ENCODE data around the gene USP17L22. TPM values are rescaled to one million over a fixed set of nuclear protein-coding genes. Genes with fewer than 3 reads are reported as not detected.
"Not testable (repeated sequence)": the region's sequence is repeated elsewhere in the genome, so short reads cannot be mapped to it uniquely, and the experiment has no call there.

The USP17L22 gene, protein sequence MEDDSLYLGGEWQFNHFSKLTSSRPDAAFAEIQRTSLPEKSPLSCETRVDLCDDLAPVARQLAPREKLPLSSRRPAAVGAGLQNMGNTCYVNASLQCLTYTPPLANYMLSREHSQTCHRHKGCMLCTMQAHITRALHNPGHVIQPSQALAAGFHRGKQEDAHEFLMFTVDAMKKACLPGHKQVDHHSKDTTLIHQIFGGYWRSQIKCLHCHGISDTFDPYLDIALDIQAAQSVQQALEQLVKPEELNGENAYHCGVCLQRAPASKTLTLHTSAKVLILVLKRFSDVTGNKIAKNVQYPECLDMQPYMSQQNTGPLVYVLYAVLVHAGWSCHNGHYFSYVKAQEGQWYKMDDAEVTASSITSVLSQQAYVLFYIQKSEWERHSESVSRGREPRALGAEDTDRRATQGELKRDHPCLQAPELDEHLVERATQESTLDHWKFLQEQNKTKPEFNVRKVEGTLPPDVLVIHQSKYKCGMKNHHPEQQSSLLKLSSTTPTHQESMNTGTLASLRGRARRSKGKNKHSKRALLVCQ
- total RNA-seq: not detected
- long read RNA-seq: 0 reads

DNA sequence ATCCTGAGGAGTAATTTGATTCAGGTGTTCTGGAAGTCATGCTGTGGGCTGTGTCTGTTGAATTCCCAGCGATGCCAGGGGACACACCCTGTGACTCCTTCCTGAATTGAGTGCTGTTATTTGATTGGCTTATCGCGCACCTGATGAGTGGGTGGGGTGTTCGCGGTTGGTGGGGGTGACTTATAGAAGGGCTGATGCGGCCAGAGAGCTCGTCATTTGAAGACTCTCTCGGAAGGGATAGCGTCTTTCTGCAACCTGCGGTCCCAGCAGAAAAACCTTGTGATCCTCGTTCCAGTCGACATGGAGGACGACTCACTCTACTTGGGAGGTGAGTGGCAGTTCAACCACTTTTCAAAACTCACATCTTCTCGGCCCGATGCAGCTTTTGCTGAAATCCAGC lies at the start of gene USP17L22:
USP17L22 (plus strand) TSS at position 301 of the 400 bp plus-strand sequence; CDS start at position 301, 0 bp downstream.
- H3K4me1 ChIP-seq; ATAC-seq; H3K27ac ChIP-seq; H3K27me3 ChIP-seq; intact Hi-C loops (cut with DNase I); H3K9me3 ChIP-seq; DNase-seq; H3K4me3 ChIP-seq; H3K36me3 ChIP-seq: not testable (repeated sequence)
- no CpG with 5 or more reads among the region's 15 CpGs for WGBS (ENCODE audit: insufficient coverage, low coverage, low lambda C conversion rate, missing lambda C conversion rate)

DNA sequence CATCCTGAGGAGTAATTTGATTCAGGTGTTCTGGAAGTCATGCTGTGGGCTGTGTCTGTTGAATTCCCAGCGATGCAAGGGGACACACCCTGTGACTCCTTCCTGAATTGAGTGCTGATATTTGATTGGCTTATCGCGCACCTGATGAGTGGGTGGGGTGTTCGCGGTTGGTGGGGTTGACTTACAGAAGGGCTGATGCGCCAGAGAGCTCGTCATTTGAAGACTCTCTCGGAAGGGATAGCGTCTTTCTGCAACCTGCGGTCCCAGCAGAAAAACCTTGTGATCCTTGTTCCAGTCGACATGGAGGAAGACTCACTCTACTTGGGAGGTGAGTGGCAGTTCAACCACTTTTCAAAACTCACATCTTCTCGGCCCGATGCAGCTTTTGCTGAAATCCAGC lies 47.6 kb upstream of the USP17L22 start, which contains the start of gene USP17L12:
USP17L12 (plus strand) TSS at position 301 of the 400 bp plus-strand sequence; CDS start at position 301, 0 bp downstream.
- H3K9me3 ChIP-seq; ATAC-seq; intact Hi-C loops (cut with DNase I); H3K27ac ChIP-seq; DNase-seq; H3K27me3 ChIP-seq; H3K36me3 ChIP-seq; H3K4me3 ChIP-seq; H3K4me1 ChIP-seq: not testable (repeated sequence)
- WGBS (ENCODE audit: insufficient coverage, low coverage, low lambda C conversion rate, missing lambda C conversion rate): no CpG with 5 or more reads among the region's 13 CpGs

DNA sequence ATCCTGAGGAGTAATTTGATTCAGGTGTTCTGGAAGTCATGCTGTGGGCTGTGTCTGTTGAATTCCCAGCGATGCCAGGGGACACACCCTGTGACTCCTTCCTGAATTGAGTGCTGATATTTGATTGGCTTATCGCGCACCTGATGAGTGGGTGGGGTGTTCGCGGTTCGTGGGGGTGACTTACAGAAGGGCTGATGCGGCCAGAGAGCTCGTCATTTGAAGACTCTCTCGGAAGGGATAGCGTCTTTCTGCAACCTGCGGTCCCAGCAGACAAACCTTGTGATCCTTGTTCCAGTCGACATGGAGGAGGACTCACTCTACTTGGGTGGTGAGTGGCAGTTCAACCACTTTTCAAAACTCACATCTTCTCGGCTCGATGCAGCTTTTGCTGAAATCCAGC lies 42.8 kb upstream of the USP17L22 start, which contains the start of gene USP17L13:
USP17L13 (plus strand) TSS at position 301 of the 400 bp plus-strand sequence; CDS start at position 301, 0 bp downstream.
- H3K27ac ChIP-seq; H3K4me3 ChIP-seq; ATAC-seq; DNase-seq; H3K27me3 ChIP-seq; H3K4me1 ChIP-seq; intact Hi-C loops (cut with DNase I); H3K9me3 ChIP-seq; H3K36me3 ChIP-seq: not testable (repeated sequence)
- WGBS (ENCODE audit: insufficient coverage, low coverage, low lambda C conversion rate, missing lambda C conversion rate): no CpG with 5 or more reads among the region's 14 CpGs

DNA sequence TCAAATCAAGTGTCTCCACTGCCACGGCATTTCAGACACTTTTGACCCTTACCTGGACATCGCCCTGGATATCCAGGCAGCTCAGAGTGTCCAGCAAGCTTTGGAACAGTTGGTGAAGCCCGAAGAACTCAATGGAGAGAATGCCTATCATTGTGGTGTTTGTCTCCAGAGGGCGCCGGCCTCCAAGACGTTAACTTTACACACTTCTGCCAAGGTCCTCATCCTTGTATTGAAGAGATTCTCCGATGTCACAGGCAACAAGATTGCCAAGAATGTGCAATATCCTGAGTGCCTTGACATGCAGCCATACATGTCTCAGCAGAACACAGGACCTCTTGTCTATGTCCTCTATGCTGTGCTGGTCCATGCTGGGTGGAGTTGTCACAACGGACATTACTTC lies 37.2 kb upstream of the USP17L22 start:
- H3K36me3 ChIP-seq; H3K4me3 ChIP-seq; H3K27ac ChIP-seq; intact Hi-C loops (cut with DNase I); H3K27me3 ChIP-seq; H3K4me1 ChIP-seq; H3K9me3 ChIP-seq; ATAC-seq: not testable (repeated sequence)
- peak; percentile 7 to 16 (median 12) for DNase-seq
- 70% methylated on average over 5 of the region's 8 CpGs for WGBS (ENCODE audit: insufficient coverage, low coverage, low lambda C conversion rate, missing lambda C conversion rate)

DNA sequence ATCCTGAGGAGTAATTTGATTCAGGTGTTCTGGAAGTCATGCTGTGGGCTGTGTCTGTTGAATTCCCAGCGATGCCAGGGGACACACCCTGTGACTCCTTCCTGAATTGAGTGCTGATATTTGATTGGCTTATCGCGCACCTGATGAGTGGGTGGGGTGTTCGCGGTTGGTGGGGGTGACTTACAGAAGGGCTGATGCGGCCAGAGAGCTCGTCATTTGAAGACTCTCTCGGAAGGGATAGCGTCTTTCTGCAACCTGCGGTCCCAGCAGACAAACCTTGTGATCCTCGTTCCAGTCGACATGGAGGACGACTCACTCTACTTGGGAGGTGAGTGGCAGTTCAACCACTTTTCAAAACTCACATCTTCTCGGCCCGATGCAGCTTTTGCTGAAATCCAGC lies 33.3 kb upstream of the USP17L22 start, which contains the start of gene USP17L15:
USP17L15 (plus strand) TSS at position 301 of the 400 bp plus-strand sequence; CDS start at position 301, 0 bp downstream.
- intact Hi-C loops (cut with DNase I); ATAC-seq: not testable (repeated sequence)

DNA sequence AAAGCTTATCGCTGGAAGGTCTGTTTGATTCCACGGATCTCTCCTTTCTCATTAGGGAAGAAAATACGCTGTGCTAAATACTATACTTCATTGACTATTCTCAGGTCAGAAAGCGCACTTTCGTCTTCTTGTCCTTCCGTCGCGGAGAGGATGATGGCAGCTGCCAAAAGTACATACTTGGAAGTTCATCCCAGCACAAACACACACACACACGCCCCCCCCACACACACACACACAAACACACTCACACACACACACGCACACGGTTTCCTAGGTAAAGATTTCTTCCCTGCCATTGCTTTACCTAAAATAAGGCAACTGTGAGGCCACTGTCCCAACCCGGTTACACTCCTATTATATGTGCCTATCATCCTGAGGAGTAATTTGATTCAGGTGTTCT lies 29.0 kb upstream of the USP17L22 start:
- intact Hi-C loops (cut with DNase I); H3K27ac ChIP-seq; H3K36me3 ChIP-seq; H3K4me1 ChIP-seq; H3K27me3 ChIP-seq; H3K9me3 ChIP-seq; ATAC-seq; H3K4me3 ChIP-seq: not testable (repeated sequence)
- 60% methylated on average over 5 of the region's 12 CpGs for WGBS (ENCODE audit: insufficient coverage, low coverage, low lambda C conversion rate, missing lambda C conversion rate)
- peak in 2 of 3 donors; percentile 24 to 36 for DNase-seq

More for the DNA sequence above, 33.3 kb upstream of the USP17L22 start, which contains the start of gene USP17L15:
- H3K9me3 ChIP-seq, H3K4me3 ChIP-seq, H3K27ac ChIP-seq, H3K36me3 ChIP-seq, DNase-seq, H3K27me3 ChIP-seq, H3K4me1 ChIP-seq: not testable (repeated sequence)
- WGBS (ENCODE audit: insufficient coverage, low coverage, low lambda C conversion rate, missing lambda C conversion rate): no CpG with 5 or more reads among the region's 15 CpGs

DNA sequence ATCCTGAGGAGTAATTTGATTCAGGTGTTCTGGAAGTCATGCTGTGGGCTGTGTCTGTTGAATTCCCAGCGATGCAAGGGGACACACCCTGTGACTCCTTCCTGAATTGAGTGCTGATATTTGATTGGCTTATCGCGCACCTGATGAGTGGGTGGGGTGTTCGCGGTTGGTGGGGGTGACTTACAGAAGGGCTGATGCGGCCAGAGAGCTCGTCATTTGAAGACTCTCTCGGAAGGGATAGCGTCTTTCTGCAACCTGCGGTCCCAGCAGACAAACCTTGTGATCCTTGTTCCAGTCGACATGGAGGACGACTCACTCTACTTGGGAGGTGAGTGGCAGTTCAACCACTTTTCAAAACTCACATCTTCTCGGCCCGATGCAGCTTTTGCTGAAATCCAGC lies 23.8 kb upstream of the USP17L22 start, which contains the start of gene USP17L17:
USP17L17 (plus strand) TSS at position 301 of the 400 bp plus-strand sequence; CDS start at position 301, 0 bp downstream.
- H3K9me3 ChIP-seq; DNase-seq; ATAC-seq; H3K4me3 ChIP-seq; H3K36me3 ChIP-seq; H3K4me1 ChIP-seq; H3K27ac ChIP-seq; intact Hi-C loops (cut with DNase I); H3K27me3 ChIP-seq: not testable (repeated sequence)
- 77% methylated on average over 13 of the region's 14 CpGs for WGBS (ENCODE audit: insufficient coverage, low coverage, low lambda C conversion rate, missing lambda C conversion rate)

DNA sequence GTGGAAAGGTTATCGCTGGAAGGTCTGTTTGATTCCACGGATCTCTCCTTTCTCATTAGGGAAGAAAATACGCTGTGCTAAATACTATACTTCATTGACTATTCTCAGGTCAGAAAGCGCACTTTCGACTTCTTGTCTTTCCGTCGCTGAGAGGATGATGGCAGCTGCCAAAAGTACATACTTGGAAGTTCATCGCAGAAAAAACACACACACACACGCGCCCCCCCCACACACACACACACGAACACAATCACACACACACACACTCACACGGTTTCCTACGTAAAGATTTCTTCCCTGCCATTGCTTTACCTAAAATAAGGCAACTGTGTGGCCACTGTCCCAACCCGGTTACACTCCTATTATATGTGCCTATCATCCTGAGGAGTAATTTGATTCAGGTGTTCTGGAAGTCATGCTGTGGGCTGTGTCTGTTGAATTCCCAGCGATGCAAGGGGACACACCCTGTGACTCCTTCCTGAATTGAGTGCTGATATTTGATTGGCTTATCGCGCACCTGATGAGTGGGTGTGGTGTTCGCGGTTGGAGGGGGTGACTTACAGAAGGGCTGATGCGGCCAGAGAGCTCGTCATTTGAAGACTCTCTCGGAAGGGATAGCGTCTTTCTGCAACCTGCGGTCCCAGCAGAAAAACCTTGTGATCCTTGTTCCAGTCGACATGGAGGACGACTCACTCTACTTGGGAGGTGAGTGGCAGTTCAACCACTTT lies 19.3 kb upstream of the USP17L22 start, which contains the start of gene USP17L18:
USP17L18 (plus strand) TSS at position 678 of the 728 bp plus-strand sequence; CDS start at position 678, 0 bp downstream.
- WGBS (ENCODE audit: insufficient coverage, low coverage, low lambda C conversion rate, missing lambda C conversion rate): 72% methylated on average over 13 of the region's 26 CpGs

DNA sequence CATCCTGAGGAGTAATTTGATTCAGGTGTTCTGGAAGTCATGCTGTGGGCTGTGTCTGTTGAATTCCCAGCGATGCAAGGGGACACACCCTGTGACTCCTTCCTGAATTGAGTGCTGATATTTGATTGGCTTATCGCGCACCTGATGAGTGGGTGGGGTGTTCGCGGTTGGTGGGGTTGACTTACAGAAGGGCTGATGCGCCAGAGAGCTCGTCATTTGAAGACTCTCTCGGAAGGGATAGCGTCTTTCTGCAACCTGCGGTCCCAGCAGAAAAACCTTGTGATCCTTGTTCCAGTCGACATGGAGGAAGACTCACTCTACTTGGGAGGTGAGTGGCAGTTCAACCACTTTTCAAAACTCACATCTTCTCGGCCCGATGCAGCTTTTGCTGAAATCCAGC lies 14.3 kb upstream of the USP17L22 start, which contains the start of gene USP17L19:
USP17L19 (plus strand) TSS at position 301 of the 400 bp plus-strand sequence; CDS start at position 301, 0 bp downstream.
- H3K4me1 ChIP-seq; H3K27me3 ChIP-seq; H3K4me3 ChIP-seq; DNase-seq; H3K36me3 ChIP-seq; intact Hi-C loops (cut with DNase I); ATAC-seq; H3K9me3 ChIP-seq; H3K27ac ChIP-seq: not testable (repeated sequence)
- no CpG with 5 or more reads among the region's 13 CpGs for WGBS (ENCODE audit: insufficient coverage, low coverage, low lambda C conversion rate, missing lambda C conversion rate)

More for the DNA sequence above, 19.3 kb upstream of the USP17L22 start, which contains the start of gene USP17L18:
- H3K4me3 ChIP-seq; H3K27ac ChIP-seq; intact Hi-C loops (cut with DNase I); H3K36me3 ChIP-seq; H3K4me1 ChIP-seq; ATAC-seq; H3K27me3 ChIP-seq; H3K9me3 ChIP-seq: not testable (repeated sequence)
- peak; percentile 21 to 52 (median 45) for DNase-seq

DNA sequence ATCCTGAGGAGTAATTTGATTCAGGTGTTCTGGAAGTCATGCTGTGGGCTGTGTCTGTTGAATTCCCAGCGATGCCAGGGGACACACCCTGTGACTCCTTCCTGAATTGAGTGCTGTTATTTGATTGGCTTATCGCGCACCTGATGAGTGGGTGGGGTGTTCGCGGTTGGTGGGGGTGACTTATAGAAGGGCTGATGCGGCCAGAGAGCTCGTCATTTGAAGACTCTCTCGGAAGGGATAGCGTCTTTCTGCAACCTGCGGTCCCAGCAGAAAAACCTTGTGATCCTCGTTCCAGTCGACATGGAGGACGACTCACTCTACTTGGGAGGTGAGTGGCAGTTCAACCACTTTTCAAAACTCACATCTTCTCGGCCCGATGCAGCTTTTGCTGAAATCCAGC lies 9.6 kb upstream of the USP17L22 start, which contains the start of gene USP17L20:
USP17L20 (plus strand) TSS at position 301 of the 400 bp plus-strand sequence; CDS start at position 301, 0 bp downstream.
- H3K4me3 ChIP-seq; H3K27ac ChIP-seq; H3K36me3 ChIP-seq; H3K4me1 ChIP-seq; ATAC-seq; intact Hi-C loops (cut with DNase I); H3K9me3 ChIP-seq; H3K27me3 ChIP-seq; DNase-seq: not testable (repeated sequence)
- no CpG with 5 or more reads among the region's 15 CpGs for WGBS (ENCODE audit: insufficient coverage, low coverage, low lambda C conversion rate, missing lambda C conversion rate)

Measured in right lobe of liver (tissue), 6 donors.